HG02973 (cell line): ENCODE measurements around the gene CLPTM1L.
"Not testable (repeated sequence)": the region's sequence is repeated elsewhere in the genome, so short reads cannot be mapped to it uniquely, and the experiment has no call there.

Experiments
- ATAC-seq: cut with Tn5 transposase; IDR thresholded peaks from one replicate; pipeline ENCODE4 v1.9.1; 2021; ENCODE audit warnings: moderate library complexity; ENCODE audit not compliant: unreplicated experiment

The CLPTM1L gene

DNA sequence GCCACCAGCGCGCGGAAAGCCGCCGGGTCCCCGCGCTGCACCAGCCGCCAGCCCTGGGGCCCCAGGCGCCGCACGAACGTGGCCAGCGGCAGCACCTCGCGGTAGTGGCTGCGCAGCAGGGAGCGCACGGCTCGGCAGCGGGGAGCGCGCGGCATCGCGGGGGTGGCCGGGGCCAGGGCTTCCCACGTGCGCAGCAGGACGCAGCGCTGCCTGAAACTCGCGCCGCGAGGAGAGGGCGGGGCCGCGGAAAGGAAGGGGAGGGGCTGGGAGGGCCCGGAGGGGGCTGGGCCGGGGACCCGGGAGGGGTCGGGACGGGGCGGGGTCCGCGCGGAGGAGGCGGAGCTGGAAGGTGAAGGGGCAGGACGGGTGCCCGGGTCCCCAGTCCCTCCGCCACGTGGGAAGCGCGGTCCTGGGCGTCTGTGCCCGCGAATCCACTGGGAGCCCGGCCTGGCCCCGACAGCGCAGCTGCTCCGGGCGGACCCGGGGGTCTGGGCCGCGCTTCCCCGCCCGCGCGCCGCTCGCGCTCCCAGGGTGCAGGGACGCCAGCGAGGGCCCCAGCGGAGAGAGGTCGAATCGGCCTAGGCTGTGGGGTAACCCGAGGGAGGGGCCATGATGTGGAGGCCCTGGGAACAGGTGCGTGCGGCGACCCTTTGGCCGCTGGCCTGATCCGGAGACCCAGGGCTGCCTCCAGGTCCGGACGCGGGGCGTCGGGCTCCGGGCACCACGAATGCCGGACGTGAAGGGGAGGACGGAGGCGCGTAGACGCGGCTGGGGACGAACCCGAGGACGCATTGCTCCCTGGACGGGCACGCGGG lies 49.9 kb downstream of the CLPTM1L start, which contains the start of gene TERT:
Gene TERT (minus strand): TSS at position 234 of the 815 bp plus-strand sequence. CDS start 79 bp downstream, at position 155.
- ATAC-seq: no peak

DNA sequence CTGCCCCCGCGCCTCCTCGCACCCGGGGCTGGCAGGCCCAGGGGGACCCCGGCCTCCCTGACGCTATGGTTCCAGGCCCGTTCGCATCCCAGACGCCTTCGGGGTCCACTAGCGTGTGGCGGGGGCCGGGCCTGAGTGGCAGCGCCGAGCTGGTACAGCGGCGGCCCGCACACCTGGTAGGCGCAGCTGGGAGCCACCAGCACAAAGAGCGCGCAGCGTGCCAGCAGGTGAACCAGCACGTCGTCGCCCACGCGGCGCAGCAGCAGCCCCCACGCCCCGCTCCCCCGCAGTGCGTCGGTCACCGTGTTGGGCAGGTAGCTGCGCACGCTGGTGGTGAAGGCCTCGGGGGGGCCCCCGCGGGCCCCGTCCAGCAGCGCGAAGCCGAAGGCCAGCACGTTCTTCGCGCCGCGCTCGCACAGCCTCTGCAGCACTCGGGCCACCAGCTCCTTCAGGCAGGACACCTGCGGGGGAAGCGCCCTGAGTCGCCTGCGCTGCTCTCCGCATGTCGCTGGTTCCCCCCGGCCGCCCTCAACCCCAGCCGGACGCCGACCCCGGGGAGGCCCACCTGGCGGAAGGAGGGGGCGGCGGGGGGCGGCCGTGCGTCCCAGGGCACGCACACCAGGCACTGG lies 50.6 kb downstream of the CLPTM1L start:
- ATAC-seq: no peak

DNA sequence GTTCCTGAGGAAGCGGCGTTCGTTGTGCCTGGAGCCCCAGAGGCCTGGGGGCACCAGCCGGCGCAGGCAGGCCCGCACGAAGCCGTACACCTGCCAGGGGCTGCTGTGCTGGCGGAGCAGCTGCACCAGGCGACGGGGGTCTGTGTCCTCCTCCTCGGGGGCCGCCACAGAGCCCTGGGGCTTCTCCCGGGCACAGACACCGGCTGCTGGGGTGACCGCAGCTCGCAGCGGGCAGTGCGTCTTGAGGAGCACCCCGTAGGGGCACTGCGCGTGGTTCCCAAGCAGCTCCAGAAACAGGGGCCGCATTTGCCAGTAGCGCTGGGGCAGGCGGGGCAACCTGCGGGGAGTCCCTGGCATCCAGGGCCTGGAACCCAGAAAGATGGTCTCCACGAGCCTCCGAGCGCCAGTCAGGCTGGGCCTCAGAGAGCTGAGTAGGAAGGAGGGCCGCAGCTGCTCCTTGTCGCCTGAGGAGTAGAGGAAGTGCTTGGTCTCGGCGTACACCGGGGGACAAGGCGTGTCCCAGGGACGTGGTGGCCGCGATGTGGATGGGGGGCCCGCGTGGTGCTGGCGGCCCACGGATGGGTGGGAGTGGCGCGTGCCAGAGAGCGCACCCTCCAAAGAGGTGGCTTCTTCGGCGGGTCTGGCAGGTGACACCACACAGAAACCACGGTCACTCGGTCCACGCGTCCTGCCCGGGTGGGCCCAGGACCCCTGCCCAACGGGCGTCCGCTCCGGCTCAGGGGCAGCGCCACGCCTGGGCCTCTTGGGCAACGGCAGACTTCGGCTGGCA lies 51.3 kb downstream of the CLPTM1L start:
- ATAC-seq: no peak

DNA sequence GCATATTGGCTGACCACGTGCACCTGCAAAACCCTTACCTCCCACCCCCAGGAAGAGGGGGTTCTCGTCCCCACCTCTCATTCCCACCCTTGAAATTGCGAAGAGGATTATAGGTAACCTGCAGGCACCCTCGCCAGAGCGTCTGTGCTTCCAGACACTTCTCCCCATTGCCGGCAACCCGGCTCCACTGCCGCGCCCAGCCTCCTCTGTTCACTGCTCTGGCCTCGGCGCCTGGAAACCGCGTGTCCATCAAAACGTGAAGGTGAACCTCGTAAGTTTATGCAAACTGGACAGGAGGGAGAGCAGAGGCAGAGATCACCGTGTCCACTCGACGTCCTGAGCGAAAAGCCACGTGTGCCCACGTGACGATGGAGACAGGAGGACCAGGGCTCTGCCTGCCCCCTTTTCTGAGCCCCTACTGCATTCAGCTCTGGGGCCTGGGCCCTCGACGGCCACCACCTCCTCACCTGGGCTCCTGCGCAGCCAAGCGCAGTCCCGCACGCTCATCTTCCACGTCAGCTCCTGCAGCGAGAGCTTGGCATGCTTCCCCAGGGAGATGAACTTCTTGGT lies 52.0 kb downstream of the CLPTM1L start:
- ATAC-seq: no peak

DNA sequence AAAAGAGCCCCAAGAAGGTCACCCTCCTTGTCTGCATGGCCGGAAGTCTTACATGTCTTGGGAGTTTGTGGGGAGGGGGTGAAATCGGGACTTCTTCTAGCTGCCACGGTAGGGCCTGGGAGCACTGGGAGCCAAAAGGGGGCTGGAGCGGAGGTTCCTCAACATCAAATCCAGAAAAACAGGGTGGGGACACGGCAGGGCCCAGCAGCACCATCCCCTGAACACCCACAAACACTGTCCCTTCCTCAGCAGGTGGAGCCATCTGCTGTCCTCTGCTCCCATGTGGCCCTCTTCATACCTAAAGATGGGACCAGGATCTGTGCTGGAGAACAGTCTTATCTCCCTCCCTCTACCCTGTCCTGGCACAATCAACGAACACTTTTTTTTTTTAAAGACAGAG lies 52.8 kb downstream of the CLPTM1L start:
- ATAC-seq: no peak

DNA sequence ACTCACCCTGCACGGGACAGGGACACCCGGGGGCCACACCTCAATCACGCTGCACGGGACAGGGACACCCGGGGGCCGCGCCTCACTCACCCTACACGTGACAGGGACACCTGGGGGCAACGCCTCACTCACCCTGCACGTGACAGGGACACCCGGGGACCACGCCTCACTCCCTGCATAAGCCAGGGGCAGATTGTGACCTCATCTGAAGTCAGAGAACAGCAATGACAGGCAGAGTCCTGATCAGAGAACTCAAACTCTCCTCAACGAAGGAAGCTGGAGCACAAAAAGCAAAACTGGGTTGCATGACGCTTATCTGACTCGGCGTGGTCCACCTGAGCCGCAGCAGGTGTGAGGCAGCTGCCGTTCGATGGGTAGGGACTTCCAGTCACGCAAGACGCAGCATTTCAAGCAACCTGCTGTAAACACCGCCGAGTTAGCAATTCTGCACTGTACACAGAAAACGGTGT lies 53.3 kb downstream of the CLPTM1L start:
- ATAC-seq: no peak

DNA sequence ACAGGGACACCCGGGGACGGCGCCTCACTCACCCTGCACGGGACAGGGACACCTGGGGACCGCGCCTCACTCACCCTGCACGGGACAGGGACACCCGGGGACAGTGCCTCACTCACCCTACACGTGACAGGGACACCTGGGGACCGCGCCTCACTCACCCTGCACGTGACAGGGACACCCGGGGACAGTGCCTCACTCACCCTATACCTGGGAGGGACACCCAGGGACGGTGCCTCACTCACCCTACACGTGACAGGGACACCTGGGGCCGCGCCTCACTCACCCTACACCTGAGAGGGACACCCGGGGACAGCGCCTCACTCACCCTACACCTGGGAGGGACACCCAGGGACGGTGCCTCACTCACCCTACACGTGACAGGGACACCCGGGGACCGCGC lies 53.9 kb downstream of the CLPTM1L start:
- not testable (repeated sequence) for ATAC-seq

DNA sequence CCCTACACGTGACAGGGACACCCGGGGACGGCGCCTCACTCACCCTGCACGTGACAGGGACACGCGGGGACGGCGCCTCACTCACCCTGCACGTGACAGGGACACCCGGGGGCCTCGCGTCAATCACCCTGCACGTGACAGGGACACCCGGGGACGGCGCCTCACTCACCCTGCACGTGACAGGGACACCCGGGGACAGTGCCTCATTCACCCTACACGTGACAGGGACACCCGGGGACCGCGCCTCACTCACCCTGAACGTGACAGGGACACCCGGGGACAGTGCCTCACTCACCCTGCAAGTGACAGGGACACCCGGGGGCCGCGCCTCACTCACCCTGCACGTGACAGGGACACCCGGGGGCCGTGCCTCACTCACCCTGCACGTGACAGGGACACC lies 55.3 kb downstream of the CLPTM1L start:
- not testable (repeated sequence) for ATAC-seq

DNA sequence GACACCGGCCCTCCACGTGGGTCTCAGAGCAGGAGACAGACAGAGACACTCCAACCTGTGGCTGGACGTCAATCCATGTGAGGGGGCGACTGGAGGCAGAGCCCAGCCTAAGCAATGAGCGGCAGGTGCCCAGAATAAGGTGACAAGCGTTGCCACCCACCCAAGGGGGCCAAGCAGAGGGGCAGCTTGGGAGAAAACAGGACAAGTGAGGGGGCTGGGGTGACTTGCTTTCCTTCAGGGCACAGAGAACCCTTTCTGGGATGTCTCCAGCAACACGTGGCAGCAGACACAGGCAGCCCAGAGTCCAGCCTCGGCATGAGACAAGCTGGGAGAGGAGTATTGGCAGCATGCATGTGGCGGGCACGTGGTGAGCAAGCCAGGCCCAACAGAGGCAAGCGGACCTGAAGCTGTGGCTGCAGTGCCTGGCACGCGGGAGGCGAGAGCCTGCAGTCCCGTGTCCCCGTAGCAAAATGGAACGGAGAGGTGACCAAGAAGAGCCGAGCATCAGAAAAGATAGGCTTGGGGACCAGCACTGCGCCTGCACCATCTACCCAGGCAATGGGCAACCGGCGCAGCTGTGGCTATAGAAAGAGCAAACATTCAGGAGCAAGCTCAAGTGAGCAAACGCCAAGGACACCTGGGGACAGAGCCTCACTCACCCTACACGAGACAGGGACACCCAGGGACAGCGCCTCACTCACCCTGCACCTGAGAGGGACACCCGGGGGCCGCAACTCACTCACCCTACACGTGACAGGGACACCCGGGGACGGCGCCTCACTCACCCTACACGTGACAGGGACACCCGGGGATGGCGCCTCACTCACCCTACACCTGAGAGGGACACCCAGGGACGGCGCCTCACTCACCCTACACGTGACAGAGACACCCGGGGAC lies 56.2 kb downstream of the CLPTM1L start:
- ATAC-seq: no peak

DNA sequence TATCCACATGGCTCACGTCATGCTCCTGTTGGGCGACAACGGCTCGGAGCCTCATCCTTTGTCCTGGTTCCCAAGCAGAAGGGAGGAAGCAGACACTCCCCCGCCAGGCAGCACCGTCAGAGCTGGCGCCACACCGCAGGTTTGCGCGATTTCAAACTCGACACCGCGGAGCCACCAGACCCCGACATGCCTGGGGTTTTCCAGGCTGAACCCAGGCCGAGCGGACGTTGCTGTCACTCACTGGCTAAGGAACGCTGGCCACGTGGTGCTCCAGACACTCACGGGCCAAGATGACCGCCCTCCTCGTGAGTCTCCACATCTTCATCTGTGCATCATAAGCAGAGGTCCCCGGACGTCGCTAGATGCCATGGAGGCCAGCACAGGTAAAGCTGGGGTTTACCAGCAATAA lies 59.0 kb downstream of the CLPTM1L start:
- ATAC-seq: no peak

DNA sequence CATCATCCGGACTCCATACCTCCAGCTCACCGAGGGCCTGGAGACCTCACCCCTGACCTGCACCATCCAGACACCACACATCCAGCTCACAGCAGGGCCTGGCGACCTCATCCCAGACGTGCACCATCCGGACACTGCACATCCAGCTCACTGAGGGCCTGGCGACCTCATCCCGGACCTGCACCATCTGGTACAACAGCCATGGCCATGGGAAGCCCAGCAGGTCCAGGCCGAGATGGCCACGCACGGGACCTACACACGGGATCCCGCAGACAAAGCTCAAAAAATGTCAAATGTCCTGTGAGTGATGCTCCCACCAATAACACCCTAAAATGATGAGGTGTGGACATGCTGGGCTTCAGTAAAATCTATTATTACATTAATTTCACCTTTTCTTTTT lies 59.8 kb downstream of the CLPTM1L start:
- ATAC-seq: no peak

DNA sequence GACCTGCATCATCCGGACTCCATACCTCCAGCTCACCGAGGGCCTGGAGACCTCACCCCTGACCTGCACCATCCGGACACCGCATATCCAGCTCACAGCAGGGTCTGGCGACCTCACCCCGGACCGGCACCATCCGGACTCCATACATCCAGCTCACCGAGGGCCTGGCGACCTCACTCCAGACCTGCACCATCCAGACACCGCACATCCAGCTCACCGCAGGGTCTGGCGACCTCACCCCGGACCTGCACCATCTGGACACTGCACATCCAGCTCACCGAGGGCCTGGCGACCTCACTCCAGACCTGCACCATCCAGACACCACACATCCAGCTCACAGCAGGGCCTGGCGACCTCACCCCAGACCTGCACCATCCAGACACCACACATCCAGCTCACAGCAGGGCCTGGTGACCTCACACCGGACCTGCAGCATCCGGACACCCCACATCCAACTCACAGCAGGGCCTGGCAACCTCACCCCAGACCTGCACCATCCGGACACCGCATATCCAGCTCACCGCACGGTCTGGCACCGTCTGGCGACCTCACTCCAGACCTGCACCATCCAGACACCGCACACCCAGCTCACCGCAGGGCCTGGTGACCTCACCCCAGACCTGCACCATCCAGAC lies 60.4 kb downstream of the CLPTM1L start:
- not testable (repeated sequence) for ATAC-seq

DNA sequence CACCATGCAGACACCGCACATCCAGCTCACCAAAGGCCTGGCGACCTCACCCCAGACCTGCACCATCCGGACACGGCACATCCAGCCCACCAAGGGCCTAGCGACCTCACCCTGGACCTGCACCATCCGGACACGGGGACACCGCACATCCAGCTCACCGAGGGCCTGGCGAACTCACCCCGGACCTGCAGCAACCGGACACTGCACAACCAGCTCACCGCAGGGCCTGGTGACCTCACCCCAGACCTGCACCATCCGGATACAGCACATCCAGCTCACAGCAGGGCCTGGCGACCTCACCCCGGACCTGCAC lies 61.2 kb downstream of the CLPTM1L start:
- ATAC-seq: not testable (repeated sequence)

DNA sequence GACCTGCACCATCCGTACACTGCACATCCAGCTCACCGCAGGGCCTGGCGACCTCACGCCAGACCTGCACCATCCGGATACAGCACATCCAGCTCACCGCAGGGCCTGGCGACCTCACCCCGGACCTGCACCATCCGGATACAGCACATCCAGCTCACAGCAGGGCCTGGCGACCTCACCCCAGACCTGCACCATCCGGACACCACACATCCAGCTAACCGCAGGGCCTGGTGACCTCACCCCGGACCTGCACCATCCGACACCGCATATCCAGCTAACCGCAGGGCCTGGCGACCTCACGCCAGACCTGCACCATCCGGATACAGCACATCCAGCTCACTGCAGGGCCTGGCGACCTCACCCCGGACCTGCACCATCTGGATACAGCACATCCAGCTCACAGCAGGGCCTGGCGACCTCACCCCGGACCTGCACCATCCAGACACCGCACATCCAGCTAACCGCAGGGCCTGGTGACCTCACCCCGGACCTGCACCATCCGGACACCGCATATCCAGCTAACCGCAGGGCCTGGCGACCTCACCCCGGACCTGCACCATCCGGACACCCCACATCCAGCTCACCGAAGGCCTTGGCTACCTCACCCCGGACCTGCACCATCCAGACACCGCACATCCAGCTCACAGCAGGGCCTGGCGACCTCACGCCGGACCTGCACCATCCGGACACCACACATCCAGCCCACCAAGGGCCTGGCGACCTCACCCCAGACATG lies 61.7 kb downstream of the CLPTM1L start:
- not testable (repeated sequence) for ATAC-seq

DNA sequence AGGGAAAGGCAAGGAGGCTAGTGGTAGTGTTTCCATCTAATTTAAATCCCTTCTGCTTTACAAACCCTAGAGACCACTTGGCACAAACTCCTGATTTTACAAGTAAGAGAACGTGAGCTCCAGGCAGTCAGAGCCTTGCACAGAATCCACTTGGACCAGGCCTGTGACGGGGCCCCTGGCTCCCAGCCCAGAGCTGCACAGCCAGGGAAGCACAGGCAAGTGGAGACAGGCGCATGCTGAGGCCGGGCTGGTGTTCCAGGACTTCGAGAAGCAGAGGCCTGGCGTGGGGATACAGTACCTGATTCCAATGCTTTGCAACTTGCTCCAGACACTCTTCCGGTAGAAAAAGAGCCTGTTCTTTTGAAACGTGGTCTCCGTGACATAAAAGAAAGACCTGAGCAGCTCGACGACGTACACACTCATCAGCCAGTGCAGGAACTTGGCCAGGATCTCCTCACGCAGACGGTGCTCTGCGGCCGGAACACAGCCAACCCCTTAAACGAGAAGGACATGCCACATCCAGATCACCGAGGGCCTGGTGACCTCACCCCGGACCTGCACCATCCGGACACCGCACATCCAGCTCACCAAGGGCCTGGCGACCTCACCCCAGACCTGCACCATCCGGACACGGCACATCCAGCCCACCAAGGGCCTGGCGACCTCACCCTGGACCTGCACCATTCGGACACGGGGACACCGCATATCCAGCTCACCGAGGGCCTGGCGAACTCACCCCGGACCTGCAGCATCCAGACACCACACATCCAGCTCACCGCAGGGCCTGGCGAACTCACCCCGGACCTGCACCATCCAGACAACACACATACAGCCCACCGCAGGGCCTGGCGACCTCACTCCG lies 62.5 kb downstream of the CLPTM1L start:
- ATAC-seq: no peak

DNA sequence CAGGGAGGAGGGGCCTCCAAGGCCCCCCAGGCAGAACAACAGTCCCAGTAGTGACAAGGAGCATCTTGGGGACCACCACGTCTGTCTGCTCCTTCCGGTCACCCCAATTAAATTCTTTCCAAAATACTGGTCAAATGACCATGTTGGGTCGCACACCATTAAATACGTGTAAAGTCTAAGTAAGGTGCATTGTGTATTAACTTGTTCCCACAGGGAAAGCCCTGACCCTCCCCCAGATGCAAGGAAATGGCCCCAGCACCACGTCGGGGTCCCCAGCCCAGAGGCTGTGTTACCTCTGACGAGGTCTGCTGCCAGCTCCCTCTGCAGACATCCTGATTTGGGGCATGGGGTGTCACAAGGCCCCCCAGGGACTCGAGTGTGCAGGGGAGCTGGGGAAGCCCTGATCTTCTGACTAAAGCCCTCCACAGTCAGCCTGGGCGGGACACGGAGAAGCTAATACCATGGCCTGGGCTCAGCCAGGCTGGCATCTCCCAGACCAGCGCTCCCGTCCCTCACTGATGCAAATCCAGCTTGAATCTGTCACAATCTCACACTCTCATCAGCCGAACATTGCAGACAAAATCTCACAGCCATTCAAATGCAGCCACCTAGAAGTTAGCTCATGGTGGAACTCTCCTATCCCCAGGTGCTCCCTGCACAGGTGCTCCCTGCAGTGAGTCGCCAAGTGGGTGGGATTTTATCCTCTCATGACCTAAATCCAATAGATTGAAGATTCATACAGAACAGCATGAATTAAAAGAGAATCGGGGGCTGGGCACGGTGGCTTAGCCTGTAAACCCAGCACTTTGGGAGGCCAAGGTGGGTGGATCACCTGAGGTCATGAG lies 63.6 kb downstream of the CLPTM1L start:
- no peak for ATAC-seq
